Brain pericyte (primary cell): ENCODE data around the gene CLTCL1.
A peak's percentile ranks its signal among the peaks of the same experiment; 100 is the strongest.

Experiments used
- DNase-seq: peaks from one replicate; pipeline ENCODE4 v3.0.0-alpha.2; 2012; ENCODE audit warnings: low read depth, low spot score

CLTCL1 gene

GRCh38 chr22:19195796-19196731 lies 95.5 kb downstream of the CLTCL1 start:
- no peak for DNase-seq

- DNase-seq, result no peak
Measured at GRCh38 chr22:19194766-19195536, 96.6 kb downstream of the CLTCL1 start.

- DNase-seq, result no peak
Measured at GRCh38 chr22:19193879-19194278, 97.6 kb downstream of the CLTCL1 start.

- DNase-seq, result no peak
Measured at GRCh38 chr22:19187716-19188563, 103.6 kb downstream of the CLTCL1 start.

- no peak for DNase-seq
Measured at GRCh38 chr22:19184276-19184997, 107.1 kb downstream of the CLTCL1 start.

GRCh38 chr22:19183216-19183615 lies 108.3 kb downstream of the CLTCL1 start:
- DNase-seq, result no peak

- DNase-seq, result no peak
Measured at GRCh38 chr22:19182472-19183157, 108.9 kb downstream of the CLTCL1 start.

- no peak for DNase-seq
Measured at GRCh38 chr22:19181786-19182471, 109.6 kb downstream of the CLTCL1 start.

GRCh38 chr22:19180740-19181410 lies 110.6 kb downstream of the CLTCL1 start:
- DNase-seq, result no peak

GRCh38 chr22:19180234-19180633 lies 111.3 kb downstream of the CLTCL1 start:
- no peak for DNase-seq

GRCh38 chr22:19179497-19180048 lies 111.9 kb downstream of the CLTCL1 start:
- peak; percentile 53 for DNase-seq

- no peak for DNase-seq
Measured at GRCh38 chr22:19178657-19179496, 112.6 kb downstream of the CLTCL1 start, which contains the start of gene SLC25A1. SLC25A1 (minus strand) TSS chr22:19178736; CDS start chr22:19178673, 63 bp downstream.

- DNase-seq, result no peak
Measured at GRCh38 chr22:19178065-19178656, 113.4 kb downstream of the CLTCL1 start.

- DNase-seq, result no peak
Measured at GRCh38 chr22:19177164-19178064, 114.1 kb downstream of the CLTCL1 start.

- no peak for DNase-seq
Measured at GRCh38 chr22:19176732-19177131, 114.8 kb downstream of the CLTCL1 start.

- no peak for DNase-seq
Measured at GRCh38 chr22:19176175-19176643, 115.3 kb downstream of the CLTCL1 start.
